GM21515 (cell line): ENCODE results near the gene GALNT6.
A peak's percentile ranks its signal among the peaks of the same experiment; 100 is the strongest.

Experiments
- ATAC-seq: cut with Tn5 transposase; IDR thresholded peaks from one replicate; pipeline ENCODE4 v1.9.1; 2021; ENCODE audit not compliant: unreplicated experiment

Gene GALNT6

DNA sequence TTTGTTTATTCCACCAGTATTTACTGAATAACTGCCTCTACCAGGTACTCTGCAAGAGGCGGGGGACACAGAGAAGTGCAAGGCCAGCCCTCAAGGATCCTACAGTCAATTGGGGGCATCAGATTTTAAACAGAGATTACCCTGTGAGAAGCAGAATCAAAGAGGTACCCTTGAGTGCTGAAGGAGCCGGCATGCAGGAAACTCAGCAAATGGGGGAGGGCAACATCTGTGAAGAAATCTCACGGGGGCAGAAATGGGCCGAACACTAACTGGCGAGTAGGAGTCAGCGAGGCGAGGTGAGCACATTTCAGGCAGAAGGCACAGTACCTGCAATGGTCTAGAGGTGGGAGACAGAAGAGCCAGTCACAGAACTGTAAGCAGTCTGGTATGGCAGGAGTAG is 9.0 kb downstream of the GALNT6 start:
- no peak for ATAC-seq

- ATAC-seq: no peak
Observed at GRCh38 chr12:51381226-51382079, 9.8 kb downstream of the GALNT6 start.

GRCh38 chr12:51379571-51379970 is 11.6 kb downstream of the GALNT6 start:
- no peak for ATAC-seq

DNA sequence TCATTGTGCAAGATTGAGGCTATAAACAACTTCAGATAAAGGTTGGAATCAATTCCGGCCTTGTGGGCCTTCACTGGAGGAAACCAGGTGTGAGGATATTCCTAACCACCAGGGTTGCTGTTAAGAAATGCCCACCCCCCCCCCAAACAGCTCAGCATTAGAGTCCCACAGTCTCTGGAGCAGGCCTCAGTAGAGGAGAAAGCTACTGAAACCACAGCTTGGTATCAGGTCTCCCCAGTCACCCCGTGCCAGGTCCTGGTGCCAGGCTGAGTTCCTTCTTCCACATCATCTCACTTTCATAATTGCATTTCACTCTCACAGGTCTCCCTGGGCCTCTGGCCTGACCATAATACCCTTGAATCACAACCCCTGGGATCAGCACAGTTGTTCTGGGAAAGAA is 12.5 kb downstream of the GALNT6 start:
- ATAC-seq: no peak

DNA sequence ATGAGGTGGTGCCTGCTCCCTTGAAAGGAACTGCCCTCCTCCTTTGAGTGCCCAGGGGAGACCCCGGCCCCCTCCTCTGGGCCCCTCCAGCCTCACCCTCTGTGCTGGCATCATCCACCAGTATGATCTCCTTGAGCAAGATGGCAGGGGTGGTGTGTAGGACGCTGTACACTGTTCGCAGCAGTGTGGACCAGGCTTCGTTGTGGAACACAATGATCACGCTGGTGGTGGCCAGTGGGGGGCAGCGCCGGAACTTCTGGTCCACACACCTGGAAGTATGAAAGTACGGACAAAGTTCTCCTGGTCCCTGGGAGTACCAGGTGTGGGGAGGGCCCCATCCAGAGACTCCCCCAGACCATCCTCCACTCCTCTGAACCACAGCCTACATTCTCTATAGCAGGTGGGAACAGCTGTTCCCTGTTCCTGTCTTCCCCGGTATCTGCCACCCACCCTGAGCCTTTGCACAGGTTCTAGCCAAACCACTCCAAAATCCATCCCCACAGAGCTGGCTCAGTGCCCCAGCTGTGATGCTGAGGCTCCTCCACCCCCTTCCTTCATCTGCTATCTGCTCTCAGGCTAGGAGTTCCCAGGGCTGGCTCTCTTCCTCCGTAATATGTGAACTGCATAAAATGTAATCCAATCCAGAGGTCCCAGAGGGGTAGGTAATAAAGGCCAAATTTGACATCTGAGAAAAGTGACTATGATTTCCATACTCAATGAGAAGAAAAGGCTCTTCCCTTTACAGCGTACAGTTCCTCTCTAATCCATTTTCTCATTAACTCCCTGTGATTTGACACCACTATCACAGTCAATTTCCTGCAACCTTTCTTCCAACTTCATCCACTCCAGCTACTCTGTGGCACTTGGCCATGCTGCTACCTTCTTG is 13.9 kb downstream of the GALNT6 start:
- no peak for ATAC-seq

DNA sequence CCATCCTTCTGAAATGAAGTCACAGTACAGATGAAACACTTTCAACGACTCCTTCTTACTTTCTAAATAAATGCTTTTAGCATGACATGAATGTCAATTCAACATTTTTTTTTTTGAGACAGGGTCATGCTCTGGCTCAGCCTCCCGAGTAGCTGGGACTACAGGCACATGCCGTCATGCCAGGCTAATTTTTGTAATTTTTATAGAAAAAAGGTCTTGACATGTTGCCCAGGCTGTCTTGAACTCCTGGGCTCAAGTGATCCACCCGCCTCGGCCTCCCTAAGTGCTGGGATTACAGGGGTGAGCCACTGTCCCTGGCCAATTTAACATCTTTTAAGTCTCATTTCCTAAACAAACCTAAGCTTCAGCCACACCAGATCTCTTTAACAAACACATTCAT is 16.4 kb downstream of the GALNT6 start:
- ATAC-seq: no peak

GRCh38 chr12:51374361-51374760 is 16.8 kb downstream of the GALNT6 start:
- ATAC-seq: no peak

- ATAC-seq: no peak
Observed at GRCh38 chr12:51373187-51373586, 18.0 kb downstream of the GALNT6 start.

DNA sequence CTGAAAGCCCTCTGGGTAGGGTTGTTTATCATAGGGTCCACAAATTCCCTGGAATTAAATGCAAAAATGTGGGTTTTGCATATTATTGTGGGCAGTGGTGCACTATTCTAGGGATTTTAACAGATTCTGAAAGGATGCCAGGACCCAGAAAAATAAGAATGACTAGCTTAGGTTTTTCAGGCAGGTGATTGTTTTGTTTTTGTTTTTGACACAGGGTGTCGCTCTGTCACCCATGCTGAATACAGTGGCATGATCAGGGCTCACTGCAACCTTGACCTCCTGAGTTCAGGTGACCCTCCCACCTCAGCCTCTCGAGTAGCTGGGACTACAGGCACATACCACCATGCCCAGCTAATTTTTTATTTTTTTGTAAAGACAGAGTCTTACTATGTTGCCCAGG is 19.2 kb downstream of the GALNT6 start:
- ATAC-seq: no peak

DNA sequence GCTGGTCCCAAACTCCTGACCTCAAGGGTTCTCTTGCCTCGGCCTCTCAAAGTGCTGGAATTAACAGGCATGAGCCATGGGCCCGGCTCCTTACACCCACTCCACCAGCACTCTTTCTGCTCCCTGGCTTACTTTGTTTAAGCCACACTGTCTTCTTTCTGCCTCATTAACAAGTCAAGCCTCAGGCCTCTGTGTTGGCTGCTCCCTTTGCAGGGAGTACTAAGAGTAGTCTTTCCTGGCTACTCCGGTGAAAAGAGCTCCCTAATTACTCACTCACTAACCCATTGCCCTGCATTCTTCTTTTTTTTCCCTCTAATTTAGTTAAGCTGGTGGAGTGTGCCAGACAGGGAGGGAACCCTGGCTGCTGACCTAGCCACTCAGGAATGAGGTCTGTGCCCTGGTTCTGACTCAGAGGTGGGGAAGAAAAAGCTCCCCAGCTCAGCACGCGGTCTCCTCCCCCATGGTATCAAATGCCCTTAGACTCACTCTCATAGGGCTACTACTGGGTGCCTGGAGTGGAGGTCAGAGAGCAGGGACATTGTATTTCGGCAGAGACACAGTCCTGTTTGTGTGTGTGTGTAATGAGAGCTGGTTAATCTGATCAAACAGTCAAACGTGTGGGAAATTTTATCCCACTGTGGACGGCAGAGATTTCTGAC is 19.8 kb downstream of the GALNT6 start:
- ATAC-seq: no peak

GRCh38 chr12:51370667-51371066 is 20.5 kb downstream of the GALNT6 start:
- ATAC-seq: no peak

DNA sequence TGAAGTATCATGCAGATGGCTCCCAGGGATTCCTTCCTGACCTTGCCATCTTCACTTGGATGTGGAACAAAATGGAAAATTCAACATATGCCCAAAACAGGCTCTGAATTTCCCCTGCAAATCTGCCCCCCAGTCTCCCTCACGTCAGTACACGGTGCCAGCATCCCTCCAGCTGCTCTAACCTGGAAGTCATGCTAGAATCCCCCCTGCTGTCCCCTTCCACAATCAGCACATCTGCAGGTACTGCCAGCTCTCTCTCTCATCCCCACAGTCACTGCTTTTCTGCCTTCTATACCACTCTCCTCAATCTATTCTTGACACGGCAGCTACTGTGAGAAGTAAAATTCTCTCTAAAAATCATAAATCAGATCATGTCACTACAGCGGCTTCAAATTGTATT is 21.6 kb downstream of the GALNT6 start:
- ATAC-seq: no peak

GRCh38 chr12:51368640-51369517 is 22.3 kb downstream of the GALNT6 start:
- ATAC-seq: peak; percentile 96

DNA sequence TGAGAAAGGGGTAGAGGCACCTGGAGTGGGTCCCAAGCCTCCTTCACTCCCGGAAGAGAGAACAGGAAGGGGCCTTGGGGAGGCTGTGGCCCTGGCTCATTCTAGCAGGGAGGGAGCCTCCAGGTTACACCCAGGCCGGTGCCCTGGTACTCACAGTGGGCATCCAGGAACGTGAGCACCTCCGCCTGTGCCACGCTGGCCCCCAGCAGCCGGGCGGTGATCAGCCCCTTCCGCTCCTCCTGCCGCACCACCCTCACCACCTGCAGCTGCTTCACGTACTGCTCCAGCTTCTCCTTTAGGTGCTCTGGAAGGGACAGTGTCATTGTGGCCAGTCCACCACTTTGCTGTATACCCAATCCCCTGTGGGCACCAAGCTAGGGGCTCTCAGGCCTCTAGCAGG is 25.9 kb downstream of the GALNT6 start:
- ATAC-seq: no peak

- no peak for ATAC-seq
Observed at GRCh38 chr12:51364001-51364400, 27.2 kb downstream of the GALNT6 start.

- ATAC-seq: no peak
Observed at GRCh38 chr12:51362747-51363342, 28.4 kb downstream of the GALNT6 start.

DNA sequence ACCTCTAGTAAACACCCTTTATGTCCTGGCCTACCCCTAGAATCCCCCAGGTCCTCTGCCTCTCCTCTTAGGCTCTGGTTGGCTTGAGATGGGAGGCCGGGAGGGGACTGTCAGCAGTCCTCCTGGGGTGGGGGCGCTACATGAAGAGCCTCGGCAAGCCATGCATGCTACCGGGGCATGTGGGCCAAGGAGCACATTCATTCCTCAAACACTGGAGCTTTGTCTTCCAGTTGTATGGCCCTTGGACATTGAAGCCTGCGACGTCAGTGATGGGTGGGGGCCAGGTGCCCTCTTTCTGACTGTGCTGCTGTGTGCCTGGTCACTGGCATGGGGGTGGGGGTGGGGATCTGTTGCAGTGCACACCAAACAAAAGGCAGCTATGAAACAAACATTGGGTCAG is 28.9 kb downstream of the GALNT6 start:
- ATAC-seq: no peak

- ATAC-seq: no peak
Observed at GRCh38 chr12:51361161-51362016, 29.8 kb downstream of the GALNT6 start.

DNA sequence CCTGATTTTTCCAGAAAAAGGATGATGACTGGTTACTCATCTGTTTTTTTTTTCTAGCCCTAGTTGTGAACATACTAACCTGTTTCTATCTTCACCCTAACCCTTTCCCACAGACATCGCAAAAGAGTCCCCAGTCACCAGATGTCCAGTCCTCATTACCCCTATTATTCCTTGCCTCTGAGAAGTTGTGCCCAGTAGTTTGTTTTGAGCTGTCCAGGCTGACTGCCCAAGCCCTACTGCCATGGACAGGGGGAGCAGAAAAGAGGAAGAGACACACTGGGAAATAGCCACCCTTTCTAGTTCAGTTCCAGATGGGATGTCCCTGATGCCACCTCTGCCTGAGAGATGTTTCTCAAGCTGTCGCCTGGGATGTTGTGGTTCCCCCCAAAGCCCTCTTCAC is 30.9 kb downstream of the GALNT6 start:
- ATAC-seq: no peak
